Panc1 (cell line): ENCODE results near the gene ATCAY. TPM values are rescaled to one million over a fixed set of nuclear protein-coding genes. Genes with fewer than 3 reads are reported as not detected.
A peak's percentile ranks its signal among the peaks of the same experiment; 100 is the strongest.

Source experiments
- ATAC-seq: fragments of 200-7000 bp; cut with Tn5 transposase; 2 replicates; pipeline ENCODE4 v1.9.1; 2020; ENCODE audit warnings: mild to moderate bottlenecking, moderate library complexity
- BruUV-seq: library from RNA; stranded (reverse); fragments of 400-500 nt; replicated peaks from 2 replicates; lab custom pipeline; 2021; lab: Mats Ljungman, UMichigan
- CTCF ChIA-PET: fragments of 300-600 bp; sonication (Branson Sonifier 250); formaldehyde crosslinking; loops from one replicate; lab custom pipeline; 2022; ENCODE audit warnings: antibody characterized with exemption; lab: Charles Lee
- POLR2A ChIA-PET: fragments of 300-600 bp; sonication (Branson Sonifier 250); formaldehyde crosslinking; loops from one replicate; lab custom pipeline; 2022; ENCODE audit warnings: antibody characterized with exemption; lab: Charles Lee
- DNase-seq: peaks from one replicate; pipeline ENCODE4 v3.0.0-alpha.2; 2010; ENCODE audit warnings: low read depth, low spot score
- H3K27ac ChIP-seq: 2 replicates; pipeline ENCODE4 v1.5.1; 2011; ENCODE audit warnings: mild to moderate bottlenecking, low read length, inconsistent platforms
- H3K27me3 ChIP-seq: fragments of 200-500 bp; sonication (Bioruptor generic); 2 replicates; pipeline ENCODE4 v1.6.0; 2014; ENCODE audit warnings: low read length, inconsistent platforms; ENCODE audit not compliant: control insufficient read depth, insufficient read depth
- H3K36me3 ChIP-seq: fragments of 200-500 bp; sonication (Bioruptor generic); 2 replicates; pipeline ENCODE4 v1.5.1; 2014; ENCODE audit warnings: inconsistent platforms, mild to moderate bottlenecking, low read length, moderate library complexity; ENCODE audit not compliant: control insufficient read depth, insufficient read depth
- H3K4me1 ChIP-seq: 2 replicates; pipeline ENCODE4 v1.5.1; 2011; ENCODE audit warnings: inconsistent platforms, mild to moderate bottlenecking, low read length, moderate library complexity; ENCODE audit not compliant: control insufficient read depth, insufficient read depth
- H3K4me3 ChIP-seq, 2 experiments: 2 replicates each; pipeline ENCODE4 v1.5.1; 2011 to 2012; ENCODE audit warnings: low read depth in 2 of 2, low read length in 2 of 2, mild to moderate bottlenecking in 2 of 2, inconsistent platforms in 1 of 2, moderate library complexity in 1 of 2
- H3K9me3 ChIP-seq: fragments of 200-500 bp; sonication (Bioruptor generic); 2 replicates; pipeline ENCODE4 v1.5.1; 2014; ENCODE audit warnings: low read depth, mild to moderate bottlenecking, inconsistent platforms, low read length, moderate library complexity; ENCODE audit not compliant: control insufficient read depth, insufficient read depth
- POLR2AphosphoS5 ChIP-seq: IDR thresholded peaks from 2 replicates; pipeline ENCODE4 v1.6.1; 2012; ENCODE audit warnings: mild to moderate bottlenecking, low read depth, low read length, moderate library complexity
- SIN3A ChIP-seq: IDR thresholded peaks from 2 replicates; pipeline ENCODE4 v1.6.1; 2012; ENCODE audit warnings: low read depth, mild to moderate bottlenecking, low read length, moderate library complexity, borderline replicate concordance; ENCODE audit not compliant: insufficient read depth
- TCF7L2 ChIP-seq: IDR thresholded peaks from 2 replicates; pipeline ENCODE4 v1.6.1; 2011; ENCODE audit warnings: mild to moderate bottlenecking, low read depth, low read length, inconsistent platforms
- in situ Hi-C: cut with HindIII; loops from 2 replicates; pipeline ENCODE4 v1.10.0; 2016; ENCODE audit warnings: low sequenced_read_pairs, low pct_unique_long_range_greater_than_20kb
- intact Hi-C: fragments of 100-400 bp; cut with micrococcal nuclease; formaldehyde crosslinking; loops from one replicate; pipeline ENCODE4 v1.10.0; 2022; ENCODE audit not compliant: unreplicated experiment
- total RNA-seq: library from RNA; stranded (reverse); gene quantifications from one replicate; pipeline ENCODE4 v1.2.1, GENCODE V29; 2021; ENCODE audit not compliant: unreplicated experiment
- TF ChIP-seq, protein P1 (sequence below), 2 experiments: IDR thresholded peaks; 2 replicates each; pipeline ENCODE4 v1.6.1; 2011 to 2012; ENCODE audit warnings: low read depth in 2 of 2, control low read depth in 1 of 2, low read length in 1 of 2, mild to moderate bottlenecking in 1 of 2, moderate library complexity in 1 of 2; ENCODE audit not compliant: insufficient read depth in 1 of 2
- TF ChIP-seq, protein P2 (sequence below): fragments of 450-650 bp; IDR thresholded peaks from 2 replicates; pipeline ENCODE4 v1.5.1; 2017; ENCODE audit warnings: mild to moderate bottlenecking

The ATCAY gene
- total RNA-seq, 1 experiment from 2014 or later, result 0.15 TPM

DNA sequence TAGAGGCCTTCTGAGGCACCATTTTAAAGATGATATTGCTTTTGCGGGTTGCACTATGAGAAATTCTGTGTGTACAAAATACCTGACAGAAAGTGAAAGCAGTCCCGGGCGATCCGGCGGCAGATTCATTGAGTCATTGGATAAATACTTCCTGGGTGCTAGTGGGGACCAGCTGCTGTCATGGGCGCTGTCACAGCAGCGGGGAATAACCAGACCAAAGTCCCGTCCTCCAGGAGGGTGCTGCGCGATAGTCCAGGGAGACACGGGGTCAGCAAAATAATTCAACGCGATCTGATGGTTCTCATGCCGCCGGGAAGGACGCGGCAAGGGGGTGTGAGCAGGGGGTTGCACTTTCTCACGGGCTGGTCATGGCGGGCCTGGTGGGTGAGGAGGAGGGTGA lies 25.2 kb upstream of the ATCAY start:
- ChIA-PET POLR2A (no interaction called here), CTCF (interaction anchor here (0.6 kb wide), 1 partner anchor 377 kb away, joined by 4 read pairs; no protein-coding TSS in a partner anchor)
- in situ Hi-C loops, result no loop called here
- H3K4me1 ChIP-seq, result no peaks in the 10 kb centered on the region
- H3K27me3 ChIP-seq, result no peaks in the 10 kb centered on the region
- peak; percentile 8 for DNase-seq
- BruUV-seq, result no TSS peak
- H3K36me3 ChIP-seq, result no peaks in the 10 kb centered on the region
- H3K9me3 ChIP-seq, result peaks cover 4% of the 10 kb centered on the region; the same call in 1 of the 2 replicates
- H3K4me3 ChIP-seq, result peak overlapping the region; percentile 34 to 44
- H3K27ac ChIP-seq, result no peak overlapping the region
- ATAC-seq, result peak; percentile 76
- intact Hi-C loops, result no loop called here
- no peak for TF ChIP-seq TCF7L2
- no peak for TF ChIP-seq SIN3A
- TF ChIP-seq, protein P1, sequence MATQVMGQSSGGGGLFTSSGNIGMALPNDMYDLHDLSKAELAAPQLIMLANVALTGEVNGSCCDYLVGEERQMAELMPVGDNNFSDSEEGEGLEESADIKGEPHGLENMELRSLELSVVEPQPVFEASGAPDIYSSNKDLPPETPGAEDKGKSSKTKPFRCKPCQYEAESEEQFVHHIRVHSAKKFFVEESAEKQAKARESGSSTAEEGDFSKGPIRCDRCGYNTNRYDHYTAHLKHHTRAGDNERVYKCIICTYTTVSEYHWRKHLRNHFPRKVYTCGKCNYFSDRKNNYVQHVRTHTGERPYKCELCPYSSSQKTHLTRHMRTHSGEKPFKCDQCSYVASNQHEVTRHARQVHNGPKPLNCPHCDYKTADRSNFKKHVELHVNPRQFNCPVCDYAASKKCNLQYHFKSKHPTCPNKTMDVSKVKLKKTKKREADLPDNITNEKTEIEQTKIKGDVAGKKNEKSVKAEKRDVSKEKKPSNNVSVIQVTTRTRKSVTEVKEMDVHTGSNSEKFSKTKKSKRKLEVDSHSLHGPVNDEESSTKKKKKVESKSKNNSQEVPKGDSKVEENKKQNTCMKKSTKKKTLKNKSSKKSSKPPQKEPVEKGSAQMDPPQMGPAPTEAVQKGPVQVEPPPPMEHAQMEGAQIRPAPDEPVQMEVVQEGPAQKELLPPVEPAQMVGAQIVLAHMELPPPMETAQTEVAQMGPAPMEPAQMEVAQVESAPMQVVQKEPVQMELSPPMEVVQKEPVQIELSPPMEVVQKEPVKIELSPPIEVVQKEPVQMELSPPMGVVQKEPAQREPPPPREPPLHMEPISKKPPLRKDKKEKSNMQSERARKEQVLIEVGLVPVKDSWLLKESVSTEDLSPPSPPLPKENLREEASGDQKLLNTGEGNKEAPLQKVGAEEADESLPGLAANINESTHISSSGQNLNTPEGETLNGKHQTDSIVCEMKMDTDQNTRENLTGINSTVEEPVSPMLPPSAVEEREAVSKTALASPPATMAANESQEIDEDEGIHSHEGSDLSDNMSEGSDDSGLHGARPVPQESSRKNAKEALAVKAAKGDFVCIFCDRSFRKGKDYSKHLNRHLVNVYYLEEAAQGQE (IDR thresholded peaks at IDR 0.05; ENCODE audit: insufficient read depth in 1 of 2, low read depth in 2 of 2, low read length in 1 of 2), result no peak
- no peak for TF ChIP-seq POLR2AphosphoS5
- TF ChIP-seq, protein P2, sequence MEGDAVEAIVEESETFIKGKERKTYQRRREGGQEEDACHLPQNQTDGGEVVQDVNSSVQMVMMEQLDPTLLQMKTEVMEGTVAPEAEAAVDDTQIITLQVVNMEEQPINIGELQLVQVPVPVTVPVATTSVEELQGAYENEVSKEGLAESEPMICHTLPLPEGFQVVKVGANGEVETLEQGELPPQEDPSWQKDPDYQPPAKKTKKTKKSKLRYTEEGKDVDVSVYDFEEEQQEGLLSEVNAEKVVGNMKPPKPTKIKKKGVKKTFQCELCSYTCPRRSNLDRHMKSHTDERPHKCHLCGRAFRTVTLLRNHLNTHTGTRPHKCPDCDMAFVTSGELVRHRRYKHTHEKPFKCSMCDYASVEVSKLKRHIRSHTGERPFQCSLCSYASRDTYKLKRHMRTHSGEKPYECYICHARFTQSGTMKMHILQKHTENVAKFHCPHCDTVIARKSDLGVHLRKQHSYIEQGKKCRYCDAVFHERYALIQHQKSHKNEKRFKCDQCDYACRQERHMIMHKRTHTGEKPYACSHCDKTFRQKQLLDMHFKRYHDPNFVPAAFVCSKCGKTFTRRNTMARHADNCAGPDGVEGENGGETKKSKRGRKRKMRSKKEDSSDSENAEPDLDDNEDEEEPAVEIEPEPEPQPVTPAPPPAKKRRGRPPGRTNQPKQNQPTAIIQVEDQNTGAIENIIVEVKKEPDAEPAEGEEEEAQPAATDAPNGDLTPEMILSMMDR, result no peak

DNA sequence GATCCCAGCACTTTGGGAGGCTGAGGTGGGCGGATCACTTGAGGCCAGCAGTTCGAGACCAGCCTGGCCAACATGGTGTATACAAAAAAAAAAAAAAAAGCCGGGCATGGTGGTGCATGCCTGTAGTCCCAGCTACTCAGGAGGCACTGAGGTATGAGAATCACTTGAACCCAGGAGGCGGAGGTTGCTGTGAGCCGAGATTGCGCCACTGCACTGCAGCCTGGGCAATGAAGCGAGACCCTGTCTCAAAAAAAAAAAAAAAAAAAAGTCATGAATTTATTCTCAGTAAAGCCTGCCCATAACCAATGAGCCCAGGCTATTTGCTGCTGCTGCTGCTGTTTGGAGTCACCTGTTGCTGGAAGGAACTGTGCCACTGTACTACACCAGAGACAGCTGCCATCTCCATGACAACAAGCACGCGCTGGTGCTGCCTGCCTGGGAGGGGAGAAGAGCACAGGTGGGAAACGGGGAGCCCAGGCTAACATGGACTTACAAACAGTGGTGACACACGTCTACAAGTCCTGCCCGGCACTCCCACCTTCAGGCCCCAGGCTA lies 23.0 kb upstream of the ATCAY start:
- H3K27me3 ChIP-seq, result no peaks in the 10 kb centered on the region
- in situ Hi-C loops, result no loop called here
- no peak for TF ChIP-seq POLR2AphosphoS5
- TF ChIP-seq TCF7L2, result no peak
- TF ChIP-seq, protein P1 (IDR thresholded peaks at IDR 0.05; ENCODE audit: insufficient read depth in 1 of 2, low read depth in 2 of 2, low read length in 1 of 2), result no peak
- no peak for TF ChIP-seq SIN3A
- TF ChIP-seq, protein P2, result no peak

More for the DNA sequence above, 23.0 kb upstream of the ATCAY start:
- no TSS peak for BruUV-seq
- H3K4me1 ChIP-seq, result no peaks in the 10 kb centered on the region
- ATAC-seq (peak; percentile 64; the same call in 1 of the 2 replicates), DNase-seq (no peak)
- no peak overlapping the region for H3K4me3 ChIP-seq
- intact Hi-C loops, result no loop called here
- ChIA-PET CTCF (no interaction called here), POLR2A (no interaction called here)
- no peak overlapping the region for H3K27ac ChIP-seq
- H3K36me3 ChIP-seq, result no peaks in the 10 kb centered on the region
- no peaks in the 10 kb centered on the region for H3K9me3 ChIP-seq
